ENCODE measurements around the gene TECTB.

DNA sequence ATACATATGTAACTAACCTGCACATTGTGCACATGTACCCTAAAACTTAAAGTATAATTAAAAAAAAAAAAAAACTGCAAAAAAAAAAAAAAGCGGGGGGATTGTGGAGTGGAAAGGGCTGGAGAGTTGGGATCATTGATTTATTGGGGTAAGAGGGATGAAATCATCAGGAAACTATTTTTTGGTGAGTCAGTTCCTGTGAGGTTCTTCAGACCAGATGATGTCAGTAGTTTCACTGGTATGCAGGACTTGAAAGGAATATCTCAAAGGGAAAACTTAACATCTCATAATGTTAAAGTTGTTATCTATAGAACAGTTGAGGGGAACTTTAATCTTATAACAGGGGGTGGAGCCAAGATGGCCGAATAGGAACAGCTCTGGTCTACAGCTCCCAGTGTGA lies 32.6 kb upstream of the TECTB start:
- TF ChIP-seq, protein P1, sequence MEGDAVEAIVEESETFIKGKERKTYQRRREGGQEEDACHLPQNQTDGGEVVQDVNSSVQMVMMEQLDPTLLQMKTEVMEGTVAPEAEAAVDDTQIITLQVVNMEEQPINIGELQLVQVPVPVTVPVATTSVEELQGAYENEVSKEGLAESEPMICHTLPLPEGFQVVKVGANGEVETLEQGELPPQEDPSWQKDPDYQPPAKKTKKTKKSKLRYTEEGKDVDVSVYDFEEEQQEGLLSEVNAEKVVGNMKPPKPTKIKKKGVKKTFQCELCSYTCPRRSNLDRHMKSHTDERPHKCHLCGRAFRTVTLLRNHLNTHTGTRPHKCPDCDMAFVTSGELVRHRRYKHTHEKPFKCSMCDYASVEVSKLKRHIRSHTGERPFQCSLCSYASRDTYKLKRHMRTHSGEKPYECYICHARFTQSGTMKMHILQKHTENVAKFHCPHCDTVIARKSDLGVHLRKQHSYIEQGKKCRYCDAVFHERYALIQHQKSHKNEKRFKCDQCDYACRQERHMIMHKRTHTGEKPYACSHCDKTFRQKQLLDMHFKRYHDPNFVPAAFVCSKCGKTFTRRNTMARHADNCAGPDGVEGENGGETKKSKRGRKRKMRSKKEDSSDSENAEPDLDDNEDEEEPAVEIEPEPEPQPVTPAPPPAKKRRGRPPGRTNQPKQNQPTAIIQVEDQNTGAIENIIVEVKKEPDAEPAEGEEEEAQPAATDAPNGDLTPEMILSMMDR (IDR thresholded peaks at IDR 0.05), result no peak
- no peak for TF ChIP-seq POLR2A (IDR thresholded peaks at IDR 0.05)
- no peak for TF ChIP-seq POLR2AphosphoS5 (IDR thresholded peaks at IDR 0.05)
